Measurements from ENCODE around the gene KCNK7. TPM values are rescaled to one million over a fixed set of nuclear protein-coding genes. Genes with fewer than 3 reads are reported as not detected.
A peak's percentile ranks its signal among the peaks of the same experiment; 100 is the strongest.

The KCNK7 gene
- 10 to 100 TPM in 1 of 3 donors, 1 to 10 TPM in 2; 6.3 to 11.2 (median 7.1) TPM for total RNA-seq
- 1.0 TPM for total RNA-seq (2013)

GRCh38 chr11:65595543-65596281 is at the start of gene KCNK7:
TSS of gene KCNK7 (minus strand) at chr11:65595800. CDS start at chr11:65595772, 28 bp downstream.
- Histone ChIP-seq H3K27ac (ENCODE audit: low read length) (no peak within 1 kb of the TSS), H3K27me3 (ENCODE audit: control insufficient read depth, insufficient read depth, low read length) (no peaks in the 10 kb centered on the region), H3K36me3 (ENCODE audit: control insufficient read depth, insufficient read depth, low read length) (peaks cover 35% of the 10 kb centered on the region), H3K4me3 (ENCODE audit: low read length) (no peak within 1 kb of the TSS), H3K4me1 (ENCODE audit: control insufficient read depth, insufficient read depth, low read length) (peaks cover 9% of the 10 kb centered on the region), H3K9me3 (ENCODE audit: control insufficient read depth, insufficient read depth, low read length) (no peaks in the 10 kb centered on the region)
- Mint-ChIP-seq H3K9me3 (no peaks in the 10 kb centered on the region), H3K4me3 (no peak within 1 kb of the TSS), H3K27ac (peak within 1 kb of the TSS in 1 of 2 donors; percentile 24), H3K36me3 (no peaks in the 10 kb centered on the region), H3K27me3 (ENCODE audit: low read depth in 2 of 2) (no peaks in the 10 kb centered on the region), H3K4me1 (peaks cover 0 to 10% of the 10 kb centered on the region in 2 donors)
- WGBS (ENCODE audit: insufficient coverage) = 78% methylated on average over 10 of the region's 12 CpGs
- intact Hi-C loops (cut with micrococcal nuclease) = no loop called here
- no peak for TF ChIP-seq CTCF (IDR thresholded peaks at IDR 0.05)
- no peak for DNase-seq
- peak in 1 of 3 donors; percentile 9 for ATAC-seq

DNA sequence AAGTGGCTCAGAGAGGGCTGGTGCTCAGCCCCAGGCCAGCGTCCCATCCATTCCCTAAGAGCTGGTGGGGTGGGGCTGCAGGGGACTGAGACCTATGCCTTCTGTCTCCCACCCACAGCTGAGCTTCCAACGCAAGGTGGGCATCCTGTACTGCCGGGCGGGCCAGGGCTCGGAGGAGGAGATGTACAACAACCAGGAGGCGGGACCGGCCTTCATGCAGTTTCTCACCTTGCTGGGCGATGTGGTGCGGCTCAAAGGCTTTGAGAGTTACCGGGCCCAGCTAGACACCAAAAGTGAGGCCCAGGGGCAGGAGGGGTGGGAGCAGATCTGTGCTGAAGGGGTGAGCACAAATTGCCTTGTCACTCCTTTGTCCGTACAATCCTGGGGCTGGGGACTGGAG is 49.2 kb upstream of the KCNK7 start:
- no peak for TF ChIP-seq CTCF (IDR thresholded peaks at IDR 0.05)
- peaks cover 28 to 46% of the 10 kb centered on the region in 2 donors for H3K4me1 Mint-ChIP-seq
- no peaks in the 10 kb centered on the region for H3K36me3 Mint-ChIP-seq
- Histone ChIP-seq H3K36me3 (ENCODE audit: control insufficient read depth, insufficient read depth, low read length) (peaks cover 74% of the 10 kb centered on the region), H3K4me1 (ENCODE audit: control insufficient read depth, insufficient read depth, low read length) (peaks cover 57% of the 10 kb centered on the region), H3K4me3 (ENCODE audit: low read length) (no peak overlapping the region), H3K27ac (ENCODE audit: low read length) (no peak overlapping the region), H3K9me3 (ENCODE audit: control insufficient read depth, insufficient read depth, low read length) (no peaks in the 10 kb centered on the region), H3K27me3 (ENCODE audit: control insufficient read depth, insufficient read depth, low read length) (no peaks in the 10 kb centered on the region)
- H3K9me3 Mint-ChIP-seq = no peaks in the 10 kb centered on the region
- 89% methylated on average over 11 of the region's 11 CpGs for WGBS (ENCODE audit: insufficient coverage)
- H3K27ac Mint-ChIP-seq = peak overlapping the region; percentile 76 to 79
- ATAC-seq = no peak
- DNase-seq = no peak
- intact Hi-C loops (cut with micrococcal nuclease) = no loop called here
- no peaks in the 10 kb centered on the region for H3K27me3 Mint-ChIP-seq (ENCODE audit: low read depth in 2 of 2)
- H3K4me3 Mint-ChIP-seq = no peak overlapping the region

DNA sequence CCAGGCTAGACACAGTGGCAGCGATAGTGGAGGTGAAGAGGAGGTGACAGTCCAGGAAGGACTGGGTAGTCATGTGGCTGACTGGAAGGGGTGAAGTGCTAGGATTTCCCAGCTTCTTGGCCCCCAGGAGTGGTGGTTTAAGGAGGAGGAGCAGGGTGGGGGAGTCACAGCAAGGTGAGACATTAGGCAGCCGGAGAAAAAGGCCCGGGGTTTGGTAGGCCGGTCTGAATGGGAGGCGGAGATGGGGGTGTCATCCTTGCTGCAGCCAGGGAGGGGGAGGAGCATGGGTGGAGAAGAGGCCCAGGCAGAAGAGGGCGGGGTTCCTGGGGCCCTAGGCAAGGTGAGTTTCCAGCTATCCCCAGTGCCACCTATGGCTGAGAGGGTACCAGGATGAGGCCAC is 48.4 kb upstream of the KCNK7 start:
- no peaks in the 10 kb centered on the region for H3K9me3 Mint-ChIP-seq
- peak overlapping the region; percentile 17 for H3K4me3 Mint-ChIP-seq
- no peak for TF ChIP-seq CTCF (IDR thresholded peaks at IDR 0.05)
- no peak overlapping the region for H3K27ac ChIP-seq (ENCODE audit: low read length)
- H3K9me3 ChIP-seq (ENCODE audit: control insufficient read depth, insufficient read depth, low read length) = no peaks in the 10 kb centered on the region
- H3K27ac Mint-ChIP-seq = peak overlapping the region; percentile 76 to 79
- no peaks in the 10 kb centered on the region for H3K27me3 Mint-ChIP-seq (ENCODE audit: low read depth in 2 of 2)
- no peak for ATAC-seq
- no peaks in the 10 kb centered on the region for H3K36me3 Mint-ChIP-seq
- no peak for DNase-seq
- H3K27me3 ChIP-seq (ENCODE audit: control insufficient read depth, insufficient read depth, low read length) = no peaks in the 10 kb centered on the region
- H3K36me3 ChIP-seq (ENCODE audit: control insufficient read depth, insufficient read depth, low read length) = peaks cover 65% of the 10 kb centered on the region
- peaks cover 59% of the 10 kb centered on the region for H3K4me1 ChIP-seq (ENCODE audit: control insufficient read depth, insufficient read depth, low read length)
- H3K4me3 ChIP-seq (ENCODE audit: low read length) = no peak overlapping the region
- H3K4me1 Mint-ChIP-seq = peaks cover 36 to 55% of the 10 kb centered on the region in 2 donors
- 75% methylated on average over 6 of the region's 6 CpGs for WGBS (ENCODE audit: insufficient coverage)
- intact Hi-C loops (cut with micrococcal nuclease) = no loop called here
